BE2C (cell line): ENCODE data around the gene ADAMTSL1.
A peak's percentile ranks its signal among the peaks of the same experiment; 100 is the strongest.

Experiments
- DNase-seq: peaks from one replicate; pipeline ENCODE4 v3.0.0-alpha.2; 2020
- H3K27me3 ChIP-seq: fragments of 250-450 bp; sonication (Bioruptor Pico); 2 replicates; pipeline ENCODE4 v1.5.1; 2020; ENCODE audit warnings: mild to moderate bottlenecking
- H3K36me3 ChIP-seq: fragments of 250-450 bp; sonication (Bioruptor Pico); 2 replicates; pipeline ENCODE4 v1.5.1; 2020; ENCODE audit warnings: mild to moderate bottlenecking
- H3K4me1 ChIP-seq: fragments of 250-450 bp; sonication (Bioruptor Pico); 2 replicates; pipeline ENCODE4 v1.5.1; 2020
- H3K4me3 ChIP-seq: 2 replicates; pipeline ENCODE4 v1.5.1; 2011; ENCODE audit warnings: low read depth, low read length
- H3K9me3 ChIP-seq: fragments of 250-450 bp; sonication (Bioruptor Pico); 2 replicates; pipeline ENCODE4 v1.5.1; 2020
- TF ChIP-seq, protein P1 (sequence below): IDR thresholded peaks from 2 replicates; pipeline ENCODE4 v1.5.1; 2012; ENCODE audit warnings: mild to moderate bottlenecking, low read depth, low read length

Gene ADAMTSL1

GRCh38 chr9:18821788-18822187, 347.8 kb downstream of the ADAMTSL1 start:
- DNase-seq, result no peak
- Histone ChIP-seq H3K4me3 (no peak overlapping the region), H3K27me3 (no peaks in the 10 kb centered on the region), H3K9me3 (no peaks in the 10 kb centered on the region), H3K4me1 (no peaks in the 10 kb centered on the region), H3K36me3 (no peaks in the 10 kb centered on the region)
- TF ChIP-seq, protein P1, sequence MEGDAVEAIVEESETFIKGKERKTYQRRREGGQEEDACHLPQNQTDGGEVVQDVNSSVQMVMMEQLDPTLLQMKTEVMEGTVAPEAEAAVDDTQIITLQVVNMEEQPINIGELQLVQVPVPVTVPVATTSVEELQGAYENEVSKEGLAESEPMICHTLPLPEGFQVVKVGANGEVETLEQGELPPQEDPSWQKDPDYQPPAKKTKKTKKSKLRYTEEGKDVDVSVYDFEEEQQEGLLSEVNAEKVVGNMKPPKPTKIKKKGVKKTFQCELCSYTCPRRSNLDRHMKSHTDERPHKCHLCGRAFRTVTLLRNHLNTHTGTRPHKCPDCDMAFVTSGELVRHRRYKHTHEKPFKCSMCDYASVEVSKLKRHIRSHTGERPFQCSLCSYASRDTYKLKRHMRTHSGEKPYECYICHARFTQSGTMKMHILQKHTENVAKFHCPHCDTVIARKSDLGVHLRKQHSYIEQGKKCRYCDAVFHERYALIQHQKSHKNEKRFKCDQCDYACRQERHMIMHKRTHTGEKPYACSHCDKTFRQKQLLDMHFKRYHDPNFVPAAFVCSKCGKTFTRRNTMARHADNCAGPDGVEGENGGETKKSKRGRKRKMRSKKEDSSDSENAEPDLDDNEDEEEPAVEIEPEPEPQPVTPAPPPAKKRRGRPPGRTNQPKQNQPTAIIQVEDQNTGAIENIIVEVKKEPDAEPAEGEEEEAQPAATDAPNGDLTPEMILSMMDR, result no peak

DNA sequence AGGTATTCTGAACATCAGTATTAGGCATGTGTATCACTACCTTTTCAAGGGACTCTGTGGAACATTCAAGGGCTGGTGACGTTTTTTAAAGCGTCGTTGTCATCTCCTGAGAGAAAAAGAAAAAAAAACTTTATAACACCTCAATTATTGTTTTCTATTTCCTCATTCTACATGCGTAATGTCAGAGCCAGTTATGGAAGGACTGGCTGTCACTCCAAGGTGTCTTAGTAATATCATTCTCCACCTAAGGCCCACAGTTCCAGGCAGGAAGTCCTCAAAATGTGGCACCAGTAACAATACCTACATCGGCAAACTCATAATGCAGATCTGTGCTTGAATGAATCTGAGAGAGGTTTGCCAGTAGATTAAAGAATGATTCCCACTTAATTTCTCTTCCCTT, 348.9 kb downstream of the ADAMTSL1 start:
- Histone ChIP-seq H3K27me3 (no peaks in the 10 kb centered on the region), H3K36me3 (no peaks in the 10 kb centered on the region), H3K4me3 (no peak overlapping the region), H3K9me3 (no peaks in the 10 kb centered on the region), H3K4me1 (no peaks in the 10 kb centered on the region)
- DNase-seq, result no peak
- TF ChIP-seq, protein P1, result no peak

- Histone ChIP-seq H3K9me3 (no peaks in the 10 kb centered on the region), H3K4me3 (no peak overlapping the region), H3K36me3 (no peaks in the 10 kb centered on the region), H3K4me1 (no peaks in the 10 kb centered on the region), H3K27me3 (no peaks in the 10 kb centered on the region)
- TF ChIP-seq, protein P1, result peak; percentile 17; the same call in 1 of the 2 replicates
- DNase-seq, result no peak
These were observed 350.2 kb downstream of the ADAMTSL1 start for GRCh38 chr9:18824095-18824666.

GRCh38 chr9:18825656-18826170, 351.8 kb downstream of the ADAMTSL1 start:
- no peak for DNase-seq
- Histone ChIP-seq H3K36me3 (no peaks in the 10 kb centered on the region), H3K9me3 (no peaks in the 10 kb centered on the region), H3K4me1 (no peaks in the 10 kb centered on the region), H3K27me3 (no peaks in the 10 kb centered on the region), H3K4me3 (no peak overlapping the region)
- TF ChIP-seq, protein P1, result no peak

DNA sequence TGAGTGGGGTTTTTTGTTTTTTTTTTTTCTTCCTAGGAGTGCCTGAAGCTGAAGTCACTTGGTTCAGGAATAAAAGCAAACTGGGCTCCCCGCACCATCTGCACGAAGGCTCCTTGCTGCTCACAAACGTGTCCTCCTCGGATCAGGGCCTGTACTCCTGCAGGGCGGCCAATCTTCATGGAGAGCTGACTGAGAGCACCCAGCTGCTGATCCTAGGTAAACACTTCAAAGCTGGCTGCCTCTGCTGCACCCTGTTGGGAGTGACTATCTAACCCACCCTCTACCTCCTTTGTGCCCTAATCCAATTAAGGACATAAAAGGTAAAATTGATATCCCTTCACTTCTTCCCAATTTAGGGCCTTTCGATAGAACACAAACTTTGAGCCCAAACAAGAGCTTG, 352.3 kb downstream of the ADAMTSL1 start:
- no peak for DNase-seq
- H3K4me1 ChIP-seq, result no peaks in the 10 kb centered on the region
- no peak overlapping the region for H3K4me3 ChIP-seq
- no peaks in the 10 kb centered on the region for H3K27me3 ChIP-seq
- TF ChIP-seq, protein P1, result no peak
- H3K36me3 ChIP-seq, result no peaks in the 10 kb centered on the region
- H3K9me3 ChIP-seq, result no peaks in the 10 kb centered on the region

- no peak for DNase-seq
- TF ChIP-seq, protein P1, result no peak
- Histone ChIP-seq H3K36me3 (no peaks in the 10 kb centered on the region), H3K4me1 (no peaks in the 10 kb centered on the region), H3K4me3 (no peak overlapping the region), H3K9me3 (no peaks in the 10 kb centered on the region), H3K27me3 (no peaks in the 10 kb centered on the region)
These were observed 355.1 kb downstream of the ADAMTSL1 start for GRCh38 chr9:18829066-18829465.
